Stomach smooth muscle (tissue), 2 donors: ENCODE data around the gene DRD1.

Source experiments
- H3K27ac ChIP-seq: one replicate; pipeline ENCODE4 v1.7.0; 2013; ENCODE audit warnings: mild to moderate bottlenecking, low read length, inconsistent platforms
- H3K27me3 ChIP-seq, 2 donors: one replicate each; pipeline ENCODE4 v1.7.0; 2013; ENCODE audit warnings: low read length in 2 of 2; ENCODE audit not compliant: insufficient read depth in 2 of 2, control insufficient read depth in 1 of 2
- H3K36me3 ChIP-seq, 2 donors: one replicate each; pipeline ENCODE4 v1.7.0; 2013; ENCODE audit warnings: low read length in 2 of 2; ENCODE audit not compliant: control insufficient read depth in 2 of 2, insufficient read depth in 2 of 2
- H3K4me1 ChIP-seq: one replicate; pipeline ENCODE4 v1.7.0; 2013; ENCODE audit warnings: low read length; ENCODE audit not compliant: control insufficient read depth, insufficient read depth
- H3K4me3 ChIP-seq, 2 donors: one replicate each; pipeline ENCODE4 v1.7.0; 2013; ENCODE audit warnings: low read length in 2 of 2
- H3K9ac ChIP-seq, 2 donors: one replicate each; pipeline ENCODE4 v1.7.0; 2013; ENCODE audit warnings: low read length in 2 of 2, mild to moderate bottlenecking in 1 of 2
- H3K9me3 ChIP-seq, 2 donors: one replicate each; pipeline ENCODE4 v1.7.0; 2013; ENCODE audit warnings: low read length in 2 of 2; ENCODE audit not compliant: control insufficient read depth in 2 of 2
- donor health status: healthy.
- donor health status: Pancreatic carcinoma.

DRD1 gene

DNA sequence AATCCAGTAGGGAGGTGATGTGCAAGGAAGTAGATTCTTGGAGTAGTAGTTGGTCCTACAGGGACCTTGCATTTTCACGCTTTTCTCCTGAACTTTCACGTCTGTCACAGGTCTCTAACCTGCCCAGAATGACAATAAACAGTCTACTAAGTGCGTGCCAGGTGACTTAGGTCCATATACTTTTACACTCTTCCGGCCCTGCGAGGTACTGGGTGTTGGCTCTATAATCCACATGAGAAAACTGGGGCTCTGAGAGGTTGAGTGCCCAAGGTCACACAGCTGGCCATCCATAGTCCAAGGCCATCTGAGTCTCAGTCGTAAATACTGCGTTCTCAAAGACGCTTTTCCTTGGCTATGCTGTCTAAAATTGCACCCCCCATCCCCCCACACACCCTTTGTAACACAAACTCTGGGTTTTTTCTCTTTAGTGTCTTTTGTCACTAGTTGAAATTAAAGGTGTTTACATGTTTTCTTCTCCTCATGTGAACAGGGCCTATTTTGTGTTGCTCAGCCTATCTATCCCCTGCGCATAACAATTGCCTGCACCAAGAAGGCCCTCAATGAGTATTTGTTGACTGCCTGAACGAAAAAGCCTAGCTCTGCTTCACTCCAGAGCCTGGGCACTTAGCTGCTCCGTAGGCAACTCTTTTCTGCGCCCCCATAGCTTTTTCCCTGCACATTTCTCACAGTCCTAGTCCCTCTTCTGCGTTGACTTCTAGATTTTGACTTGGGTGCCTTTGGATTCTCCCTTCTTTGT, 35.3 kb upstream of the DRD1 start:
- H3K36me3 ChIP-seq = peaks cover 4 to 10% of the 10 kb centered on the region in 2 donors

DNA sequence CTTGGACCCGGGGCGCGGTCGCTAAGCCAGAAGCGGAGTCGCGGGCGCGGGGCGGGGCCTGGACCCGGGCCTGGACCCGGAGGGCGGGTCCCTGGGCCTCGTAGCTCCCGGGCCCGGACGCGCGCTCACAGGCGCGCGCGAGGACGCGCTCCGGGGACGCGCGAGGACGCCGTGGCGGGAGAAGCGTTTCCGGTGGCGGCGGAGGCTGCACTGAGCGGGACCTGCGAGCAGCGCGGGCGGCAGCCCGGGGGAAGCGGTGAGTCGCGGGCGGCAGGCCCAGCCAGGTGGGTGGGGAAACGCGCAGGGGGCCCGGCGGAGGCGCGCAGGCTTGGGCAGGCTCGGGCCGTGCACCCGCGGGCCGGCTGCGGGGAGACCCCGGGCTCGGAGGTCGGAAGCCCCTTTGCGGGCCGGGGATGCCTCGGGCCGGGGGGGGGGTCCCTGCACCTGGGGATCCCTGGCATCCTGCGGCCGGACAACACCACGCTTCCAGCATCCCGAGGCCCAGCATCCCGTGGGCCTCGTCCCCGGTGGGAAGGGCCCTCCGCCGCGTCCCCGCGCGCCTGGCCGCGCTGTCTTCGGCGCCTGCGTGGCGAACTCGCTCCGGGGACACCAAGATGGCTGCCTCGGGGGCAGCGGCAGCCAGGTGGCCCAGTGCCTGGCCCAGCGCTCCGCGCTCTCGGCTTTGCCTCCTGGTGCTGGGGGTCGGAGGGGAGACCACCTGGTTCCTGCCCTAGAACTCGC, 34.6 kb upstream of the DRD1 start, which contains the start of gene SFXN1:
SFXN1 (plus strand) TSS at position 177 of the 741 bp plus-strand sequence. CDS start 13,544 bp downstream, outside the sequence.
- no peak within 1 kb of the TSS for H3K27ac ChIP-seq
- H3K36me3 ChIP-seq = peaks cover 0 to 5% of the 10 kb centered on the region in 2 donors
- H3K9me3 ChIP-seq = no peaks in the 10 kb centered on the region
- H3K4me3 ChIP-seq = peak within 1 kb of the TSS; percentile 88 to 92
- H3K27me3 ChIP-seq = peaks cover 0 to 2% of the 10 kb centered on the region in 2 donors
- peaks cover 15% of the 10 kb centered on the region for H3K4me1 ChIP-seq
- H3K9ac ChIP-seq = peak within 1 kb of the TSS; percentile 84

More for the DNA sequence above, 35.3 kb upstream of the DRD1 start:
- H3K9me3 ChIP-seq = no peaks in the 10 kb centered on the region
- H3K27me3 ChIP-seq = peaks cover 0 to 2% of the 10 kb centered on the region in 2 donors
- peak overlapping the region; percentile 84 for H3K9ac ChIP-seq
- peaks cover 15% of the 10 kb centered on the region for H3K4me1 ChIP-seq
- H3K27ac ChIP-seq = no peak overlapping the region
- peak overlapping the region; percentile 88 to 92 for H3K4me3 ChIP-seq

DNA sequence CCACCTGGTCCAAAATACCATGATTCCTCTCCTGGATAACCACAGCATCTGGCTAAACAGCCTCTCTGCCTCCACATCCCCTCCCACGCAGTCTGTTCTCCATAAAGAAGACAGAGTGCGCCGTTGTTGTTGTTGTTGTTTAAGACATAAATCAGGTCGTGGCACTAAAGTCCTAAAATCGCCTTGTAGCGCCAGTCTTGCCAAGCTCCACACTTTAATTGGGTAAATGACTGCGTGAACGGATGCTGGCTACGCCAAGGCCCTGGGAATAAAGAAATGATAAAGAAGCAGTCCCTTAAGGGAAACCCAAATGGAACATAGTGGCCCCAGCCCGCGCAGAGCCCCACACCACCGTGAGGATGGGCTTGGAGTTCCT, 34.0 kb upstream of the DRD1 start:
- Histone ChIP-seq H3K27ac (no peak overlapping the region), H3K9ac (peak overlapping the region; percentile 51 to 84), H3K36me3 (peaks cover 0 to 2% of the 10 kb centered on the region in 2 donors), H3K4me3 (peak overlapping the region; percentile 88 to 92), H3K27me3 (peaks cover 0 to 2% of the 10 kb centered on the region in 2 donors), H3K4me1 (peaks cover 15% of the 10 kb centered on the region), H3K9me3 (no peaks in the 10 kb centered on the region)

DNA sequence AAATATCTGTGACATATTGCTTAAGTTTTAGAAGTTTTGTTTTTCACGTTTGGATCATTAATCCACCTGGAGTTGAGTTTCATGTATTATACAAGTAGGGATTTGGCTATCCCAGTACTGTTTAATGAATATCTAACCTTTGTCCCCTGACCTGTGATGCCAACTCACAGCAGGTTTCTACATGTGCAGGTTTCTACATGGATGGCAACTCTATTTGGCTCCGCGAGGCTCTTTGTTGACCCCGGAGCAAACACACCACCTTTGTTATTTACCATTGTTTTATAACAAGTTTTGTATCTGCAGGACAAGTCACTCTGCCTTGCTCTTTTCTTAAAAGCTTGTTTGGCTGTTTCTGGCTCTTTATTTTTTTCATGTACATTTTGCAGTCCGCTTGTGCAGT, 33.5 kb upstream of the DRD1 start:
- peaks cover 15% of the 10 kb centered on the region for H3K4me1 ChIP-seq
- no peak overlapping the region for H3K9ac ChIP-seq
- peaks cover 0 to 2% of the 10 kb centered on the region in 2 donors for H3K36me3 ChIP-seq
- H3K4me3 ChIP-seq = no peak overlapping the region
- no peaks in the 10 kb centered on the region for H3K9me3 ChIP-seq
- peaks cover under 1 to 2% of the 10 kb centered on the region in 2 donors for H3K27me3 ChIP-seq
- H3K27ac ChIP-seq = no peak overlapping the region

DNA sequence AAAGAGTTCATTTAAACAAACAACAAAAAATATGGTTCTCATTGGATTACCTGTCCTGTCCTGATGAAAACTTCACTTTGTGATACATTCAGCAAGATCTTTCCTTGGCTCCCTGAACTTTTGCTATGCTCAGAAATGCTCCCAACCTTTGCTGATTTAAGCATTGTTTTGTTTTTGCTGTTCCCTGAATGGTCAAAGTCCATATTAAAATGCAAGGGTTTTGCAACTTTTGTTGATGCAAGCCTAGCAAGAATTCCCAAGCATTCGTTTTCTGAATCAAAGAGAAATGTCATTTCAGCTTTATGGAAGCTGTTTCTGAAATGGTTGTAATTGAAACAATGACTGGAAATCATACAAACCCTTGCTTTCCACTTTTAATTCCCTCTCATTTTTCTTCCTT, 31.3 kb upstream of the DRD1 start:
- Histone ChIP-seq H3K27me3 (peaks cover 2 to 5% of the 10 kb centered on the region in 2 donors), H3K4me3 (no peak overlapping the region), H3K9me3 (no peaks in the 10 kb centered on the region), H3K36me3 (no peaks in the 10 kb centered on the region), H3K9ac (no peak overlapping the region), H3K4me1 (peaks cover 11% of the 10 kb centered on the region), H3K27ac (no peak overlapping the region)

DNA sequence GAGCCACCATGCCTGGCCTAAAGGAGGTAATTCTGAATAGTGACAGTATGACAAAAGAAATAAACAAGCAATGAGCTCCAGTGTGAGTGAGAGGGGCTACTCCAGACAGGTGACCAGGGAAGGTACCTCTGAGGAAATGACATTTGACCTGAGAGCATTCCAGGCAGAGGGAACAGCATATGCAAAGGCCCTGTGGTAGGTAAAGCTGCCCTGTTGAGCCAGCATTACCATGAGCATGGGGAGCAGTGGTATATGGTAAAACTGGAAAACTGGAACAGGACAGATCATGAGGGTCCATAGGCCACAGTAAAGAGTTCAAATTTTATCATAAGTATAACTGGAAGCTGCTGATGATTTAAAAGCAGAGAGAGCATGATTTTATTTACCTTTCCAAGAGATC, 28.4 kb upstream of the DRD1 start:
- Histone ChIP-seq H3K4me3 (no peak overlapping the region), H3K27me3 (peaks cover 2 to 6% of the 10 kb centered on the region in 2 donors), H3K27ac (no peak overlapping the region), H3K9ac (no peak overlapping the region), H3K36me3 (no peaks in the 10 kb centered on the region), H3K9me3 (no peaks in the 10 kb centered on the region), H3K4me1 (no peaks in the 10 kb centered on the region)

DNA sequence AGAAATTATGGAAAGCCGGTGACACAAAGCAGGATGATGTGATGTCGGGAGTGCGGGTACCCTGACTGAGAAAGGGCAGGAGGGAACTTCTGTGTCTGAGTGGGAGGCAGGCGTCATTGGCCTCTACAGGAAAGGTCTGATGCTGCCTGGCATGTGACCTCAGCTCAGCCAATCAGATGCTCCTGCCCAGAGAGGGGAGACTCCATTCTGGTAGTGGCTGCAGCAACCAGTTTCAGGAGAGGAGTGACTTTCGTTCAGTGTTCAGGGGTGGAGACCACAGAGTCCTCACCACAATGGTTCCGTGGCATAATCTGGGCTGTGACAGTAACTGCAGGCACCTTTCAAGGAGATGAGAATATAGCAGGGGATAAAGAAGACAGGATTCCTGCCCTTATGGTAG, 27.6 kb upstream of the DRD1 start:
- Histone ChIP-seq H3K27ac (no peak overlapping the region), H3K9me3 (no peaks in the 10 kb centered on the region), H3K9ac (no peak overlapping the region), H3K36me3 (no peaks in the 10 kb centered on the region), H3K27me3 (peaks cover 2 to 6% of the 10 kb centered on the region in 2 donors), H3K4me1 (no peaks in the 10 kb centered on the region), H3K4me3 (no peak overlapping the region)

DNA sequence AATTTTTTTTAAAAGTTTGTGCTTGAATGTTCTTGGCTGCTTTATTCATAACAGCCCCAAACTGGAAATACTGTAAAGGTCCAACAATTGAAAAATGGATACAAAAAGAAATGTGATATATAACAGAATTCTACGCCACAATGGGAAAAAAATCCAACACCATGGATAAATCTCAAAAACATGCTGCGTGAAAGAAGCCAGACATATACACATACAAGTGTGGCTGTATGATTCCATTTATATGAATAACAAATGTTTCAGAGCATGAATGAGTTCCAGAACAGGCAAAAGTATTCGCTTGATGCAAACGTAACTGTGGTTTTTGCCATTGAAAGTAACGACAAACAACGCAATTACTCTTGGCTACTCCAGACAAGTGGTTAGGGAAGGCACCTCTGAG, 27.2 kb upstream of the DRD1 start:
- H3K4me1 ChIP-seq = no peaks in the 10 kb centered on the region
- H3K27ac ChIP-seq = no peak overlapping the region
- H3K4me3 ChIP-seq = no peak overlapping the region
- no peaks in the 10 kb centered on the region for H3K36me3 ChIP-seq
- H3K27me3 ChIP-seq = peaks cover 2 to 7% of the 10 kb centered on the region in 2 donors
- H3K9ac ChIP-seq = no peak overlapping the region
- H3K9me3 ChIP-seq = no peaks in the 10 kb centered on the region

DNA sequence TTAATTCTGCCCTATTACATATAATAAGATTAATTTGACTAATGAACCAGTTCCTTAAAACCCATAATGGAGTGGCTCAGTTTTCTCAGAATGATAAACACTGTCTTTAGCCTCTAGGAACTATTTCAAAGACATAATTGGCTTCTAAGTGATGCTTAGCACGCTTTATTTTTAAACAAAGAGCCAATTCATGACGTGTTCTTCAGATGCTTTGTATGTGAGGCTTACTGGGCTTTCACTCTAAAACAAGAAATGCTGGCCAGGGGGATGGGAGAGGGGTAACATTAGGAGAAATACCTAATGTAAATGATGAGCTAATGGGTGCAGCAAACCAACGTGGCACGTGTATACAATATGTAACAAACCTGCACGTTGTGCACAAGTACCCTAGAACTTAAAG, 26.8 kb upstream of the DRD1 start:
- Histone ChIP-seq H3K27me3 (peaks cover 2 to 9% of the 10 kb centered on the region in 2 donors), H3K4me1 (no peaks in the 10 kb centered on the region), H3K4me3 (no peak overlapping the region), H3K9ac (no peak overlapping the region), H3K27ac (no peak overlapping the region), H3K9me3 (no peaks in the 10 kb centered on the region), H3K36me3 (no peaks in the 10 kb centered on the region)

DNA sequence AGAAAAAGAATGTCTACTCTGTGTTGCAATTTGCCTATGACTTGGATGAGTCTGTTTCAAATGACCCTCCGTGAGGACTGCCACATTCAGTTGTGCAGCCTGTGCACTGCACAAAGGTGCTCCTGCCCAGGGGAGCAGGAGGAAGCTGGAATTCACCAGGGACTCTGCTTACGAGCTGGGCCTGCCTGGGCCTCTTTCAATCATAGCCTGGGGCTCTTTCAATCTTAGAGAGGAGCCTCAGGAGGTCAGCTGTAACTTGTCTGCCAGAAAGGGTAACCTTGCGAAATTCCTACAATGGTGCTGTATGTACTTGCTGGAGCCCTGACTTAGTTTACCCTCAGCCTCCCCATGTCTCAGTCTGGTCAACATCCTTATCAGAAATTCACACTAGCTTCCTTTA, 25.9 kb upstream of the DRD1 start:
- no peaks in the 10 kb centered on the region for H3K36me3 ChIP-seq
- H3K27me3 ChIP-seq = peaks cover 2 to 9% of the 10 kb centered on the region in 2 donors
- no peaks in the 10 kb centered on the region for H3K9me3 ChIP-seq
- no peak overlapping the region for H3K9ac ChIP-seq
- H3K4me1 ChIP-seq = no peaks in the 10 kb centered on the region
- no peak overlapping the region for H3K27ac ChIP-seq
- no peak overlapping the region for H3K4me3 ChIP-seq

DNA sequence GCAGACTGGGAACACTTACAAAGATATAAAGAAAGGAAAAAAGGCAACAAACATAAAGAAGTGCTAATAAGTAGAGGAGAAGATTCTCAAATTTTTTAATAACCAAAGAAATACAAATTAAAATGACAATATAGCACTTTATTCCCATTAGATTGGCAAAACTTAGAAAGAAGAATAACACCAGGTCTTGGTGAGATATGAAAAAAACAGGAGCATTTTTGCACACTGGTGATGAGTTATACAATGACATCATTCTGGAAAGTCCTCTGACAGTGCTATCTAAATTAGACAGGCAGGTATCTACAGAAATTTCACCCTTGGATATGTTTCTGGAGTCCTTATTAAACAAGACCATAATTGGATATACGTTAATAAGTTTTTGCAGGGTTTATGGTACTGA, 24.9 kb upstream of the DRD1 start:
- H3K36me3 ChIP-seq = no peaks in the 10 kb centered on the region
- no peak overlapping the region for H3K9ac ChIP-seq
- H3K9me3 ChIP-seq = no peaks in the 10 kb centered on the region
- H3K27me3 ChIP-seq = peaks cover 0 to 9% of the 10 kb centered on the region in 2 donors
- no peak overlapping the region for H3K27ac ChIP-seq
- no peak overlapping the region for H3K4me3 ChIP-seq
- H3K4me1 ChIP-seq = no peaks in the 10 kb centered on the region
